Breast epithelium (tissue), 4 donors: ENCODE results near the gene TBXAS1. TPM values are rescaled to one million over a fixed set of nuclear protein-coding genes. Genes with fewer than 3 reads are reported as not detected.

Experiments used
- DNase-seq, 2 donors: peaks; one replicate each; pipeline ENCODE4 v3.0.0-alpha.2; 2019; ENCODE audit warnings: low spot score in 2 of 2
- H3K27ac ChIP-seq, 2 donors: fragments of 200-600 bp; sonication (generic) in 1 of 2; one replicate each; pipeline ENCODE4 v1.5.1; 2016 to 2019; ENCODE audit warnings: mild to moderate bottlenecking in 1 of 2
- H3K27me3 ChIP-seq, 2 donors: fragments of 200-600 bp; sonication (generic) in 1 of 2; one replicate each; pipeline versions ENCODE4 v1.5.1 to v1.6.0; 2017 to 2019; ENCODE audit warnings: control low read depth in 1 of 2, mild to moderate bottlenecking in 1 of 2
- H3K36me3 ChIP-seq: fragments of 200-600 bp; one replicate; pipeline ENCODE4 v1.5.1; 2019
- H3K4me1 ChIP-seq, 2 donors: fragments of 200-600 bp; sonication (generic); one replicate each; pipeline ENCODE4 v1.5.1; 2016 to 2019; ENCODE audit warnings: control low read depth in 1 of 2
- H3K4me3 ChIP-seq, 3 donors: fragments of 200-600 bp; sonication (generic); 1 replicate in 2 of 3; 2 replicates in 1 of 3; pipeline ENCODE4 v1.5.1; 2016 to 2019; ENCODE audit warnings: mild to moderate bottlenecking in 3 of 3, moderate library complexity in 2 of 3
- H3K9me3 ChIP-seq, 2 donors: fragments of 200-600 bp; sonication (generic) in 1 of 2; one replicate each; pipeline ENCODE4 v1.5.1; 2016 to 2019; ENCODE audit warnings: control low read depth in 1 of 2
- POLR2A ChIP-seq: fragments of 450-650 bp; IDR thresholded peaks from one replicate; pipeline ENCODE4 v1.6.1; 2016; ENCODE audit warnings: antibody characterized with exemption, mild to moderate bottlenecking, moderate library complexity
- POLR2AphosphoS5 ChIP-seq, 3 donors: sonication (generic); formaldehyde crosslinking; IDR thresholded peaks; one replicate each; pipeline ENCODE4 v1.6.1; 2017; ENCODE audit warnings: antibody characterized with exemption in 3 of 3
- intact Hi-C: fragments of 100-400 bp; cut with DNase I; formaldehyde crosslinking; loops from one replicate; pipeline ENCODE4 v1.15.1; 2023; ENCODE audit warnings: low total_unique reads
- total RNA-seq, 3 donors: library from RNA; depleted of rRNA; stranded (reverse); fragments of >200 nt; gene quantifications; one replicate each; pipeline ENCODE4 v1.1.0, GENCODE V29; 2016
- TF ChIP-seq, protein P1 (sequence below), 3 donors: fragments of 450-650 bp; IDR thresholded peaks; one replicate each; pipeline ENCODE4 v1.5.1; 2016 to 2017; ENCODE audit warnings: antibody characterized with exemption in 3 of 3, mild to moderate bottlenecking in 3 of 3, moderate library complexity in 3 of 3

Gene TBXAS1
- total RNA-seq, 3 donors from 2014 or later, result 17.7 to 59.8 (median 17.9) TPM

DNA sequence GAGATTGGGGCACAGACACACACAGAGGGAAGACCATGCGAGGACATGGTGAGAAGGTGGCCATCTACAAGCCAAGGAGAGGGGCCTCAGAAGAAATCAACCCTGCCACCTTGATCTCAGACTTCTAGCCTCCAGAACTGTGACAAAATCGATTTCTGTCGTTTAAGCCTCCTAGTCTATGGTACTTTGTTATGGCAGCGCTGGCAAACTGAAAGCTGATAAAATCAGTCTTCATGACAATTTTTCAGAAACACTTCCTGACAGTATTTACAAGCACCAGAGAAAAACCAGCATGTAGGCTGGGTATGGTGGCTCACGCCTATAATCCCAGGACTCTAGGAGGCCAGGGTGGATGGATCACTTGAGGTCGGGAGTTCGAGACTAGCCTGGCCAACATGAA lies 229.5 kb downstream of the TBXAS1 start:
- no peak overlapping the region for H3K27ac ChIP-seq
- TF ChIP-seq, protein P1, sequence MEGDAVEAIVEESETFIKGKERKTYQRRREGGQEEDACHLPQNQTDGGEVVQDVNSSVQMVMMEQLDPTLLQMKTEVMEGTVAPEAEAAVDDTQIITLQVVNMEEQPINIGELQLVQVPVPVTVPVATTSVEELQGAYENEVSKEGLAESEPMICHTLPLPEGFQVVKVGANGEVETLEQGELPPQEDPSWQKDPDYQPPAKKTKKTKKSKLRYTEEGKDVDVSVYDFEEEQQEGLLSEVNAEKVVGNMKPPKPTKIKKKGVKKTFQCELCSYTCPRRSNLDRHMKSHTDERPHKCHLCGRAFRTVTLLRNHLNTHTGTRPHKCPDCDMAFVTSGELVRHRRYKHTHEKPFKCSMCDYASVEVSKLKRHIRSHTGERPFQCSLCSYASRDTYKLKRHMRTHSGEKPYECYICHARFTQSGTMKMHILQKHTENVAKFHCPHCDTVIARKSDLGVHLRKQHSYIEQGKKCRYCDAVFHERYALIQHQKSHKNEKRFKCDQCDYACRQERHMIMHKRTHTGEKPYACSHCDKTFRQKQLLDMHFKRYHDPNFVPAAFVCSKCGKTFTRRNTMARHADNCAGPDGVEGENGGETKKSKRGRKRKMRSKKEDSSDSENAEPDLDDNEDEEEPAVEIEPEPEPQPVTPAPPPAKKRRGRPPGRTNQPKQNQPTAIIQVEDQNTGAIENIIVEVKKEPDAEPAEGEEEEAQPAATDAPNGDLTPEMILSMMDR (IDR thresholded peaks at IDR 0.05), result no peak
- no peak for TF ChIP-seq POLR2AphosphoS5 (IDR thresholded peaks at IDR 0.05)
- no peak for TF ChIP-seq POLR2A
- DNase-seq, result no peak
- intact Hi-C loops, result no loop called here
- no peak overlapping the region for H3K4me3 ChIP-seq
- no peaks in the 10 kb centered on the region for H3K9me3 ChIP-seq
- H3K36me3 ChIP-seq, result no peaks in the 10 kb centered on the region
- H3K4me1 ChIP-seq, result no peaks in the 10 kb centered on the region
- no peaks in the 10 kb centered on the region for H3K27me3 ChIP-seq

DNA sequence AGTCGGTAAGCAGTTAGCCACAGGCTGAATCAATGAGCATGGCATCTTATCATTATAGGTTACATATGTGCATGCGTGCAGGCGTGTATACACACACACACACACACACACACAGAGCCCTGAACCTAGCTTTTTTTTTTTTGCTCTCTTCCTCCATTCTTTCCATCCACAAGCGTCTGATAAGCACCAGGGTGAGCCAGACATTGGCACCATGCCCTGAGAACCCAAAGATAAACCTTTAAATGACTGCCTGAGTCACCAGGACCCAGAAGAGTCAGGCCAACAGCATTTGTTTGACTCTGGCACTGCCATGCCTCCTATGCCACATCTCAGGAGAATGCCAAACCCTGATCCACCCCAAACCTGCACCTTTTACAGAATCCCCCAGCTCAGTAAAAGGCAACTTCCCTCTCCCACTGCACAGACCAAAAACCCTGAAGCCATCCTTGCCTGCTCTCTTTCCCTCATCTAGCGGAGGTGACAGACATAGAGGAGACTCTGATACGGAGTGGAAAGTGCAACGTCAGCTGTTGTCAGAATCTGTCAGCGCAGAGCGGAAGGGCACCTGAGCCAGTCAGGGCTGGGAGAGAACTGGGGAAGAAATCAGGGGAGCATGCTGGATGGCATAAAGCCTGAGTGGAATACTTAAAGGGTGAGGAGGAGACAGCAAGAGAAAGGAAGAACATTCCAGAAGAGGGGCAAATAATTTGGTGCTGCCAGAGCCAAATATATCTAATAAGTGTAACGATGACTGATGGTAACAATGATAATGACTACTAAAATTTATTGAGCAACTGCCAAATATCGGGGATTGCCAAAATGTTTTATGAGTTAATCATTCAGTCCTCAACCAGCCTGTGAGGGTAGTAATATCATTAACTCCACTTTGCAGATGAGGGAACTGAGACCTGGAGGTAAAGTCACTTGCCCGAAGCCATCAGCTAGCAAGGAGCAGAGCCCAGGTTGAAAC lies 230.5 kb downstream of the TBXAS1 start:
- H3K4me1 ChIP-seq, result no peaks in the 10 kb centered on the region
- DNase-seq, result no peak
- no peaks in the 10 kb centered on the region for H3K36me3 ChIP-seq
- TF ChIP-seq POLR2A (no peak), POLR2AphosphoS5 (IDR thresholded peaks at IDR 0.05) (no peak)
- TF ChIP-seq, protein P1 (IDR thresholded peaks at IDR 0.05), result no peak
- intact Hi-C loops, result no loop called here
- H3K27me3 ChIP-seq, result no peaks in the 10 kb centered on the region
- no peak overlapping the region for H3K27ac ChIP-seq
- H3K4me3 ChIP-seq, result no peak overlapping the region
- H3K9me3 ChIP-seq, result no peaks in the 10 kb centered on the region

DNA sequence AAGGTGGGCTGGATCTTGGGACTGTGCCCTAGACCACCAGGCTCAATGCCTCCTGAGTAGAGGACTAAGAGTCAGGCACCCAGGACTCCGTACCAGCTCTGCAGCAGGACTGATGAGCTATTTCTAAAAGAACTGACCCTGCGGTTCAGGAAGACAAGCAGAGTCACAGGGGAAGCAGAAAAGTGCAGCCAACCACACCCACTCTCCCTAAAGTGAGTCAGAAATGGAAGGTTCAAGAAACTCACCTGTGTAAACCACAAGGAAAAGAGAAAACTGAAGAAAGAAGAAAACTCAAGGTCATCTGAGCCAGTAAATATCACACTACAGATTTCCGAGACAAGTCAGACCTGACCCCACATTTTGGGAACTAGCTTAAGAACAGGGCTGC lies 231.2 kb downstream of the TBXAS1 start:
- Histone ChIP-seq H3K36me3 (no peaks in the 10 kb centered on the region), H3K4me1 (no peaks in the 10 kb centered on the region), H3K9me3 (no peaks in the 10 kb centered on the region), H3K27ac (no peak overlapping the region), H3K4me3 (no peak overlapping the region), H3K27me3 (no peaks in the 10 kb centered on the region)
- intact Hi-C loops, result no loop called here
- DNase-seq, result no peak
- TF ChIP-seq POLR2AphosphoS5 (IDR thresholded peaks at IDR 0.05), result no peak
- no peak for TF ChIP-seq POLR2A
- TF ChIP-seq, protein P1 (IDR thresholded peaks at IDR 0.05), result no peak

DNA sequence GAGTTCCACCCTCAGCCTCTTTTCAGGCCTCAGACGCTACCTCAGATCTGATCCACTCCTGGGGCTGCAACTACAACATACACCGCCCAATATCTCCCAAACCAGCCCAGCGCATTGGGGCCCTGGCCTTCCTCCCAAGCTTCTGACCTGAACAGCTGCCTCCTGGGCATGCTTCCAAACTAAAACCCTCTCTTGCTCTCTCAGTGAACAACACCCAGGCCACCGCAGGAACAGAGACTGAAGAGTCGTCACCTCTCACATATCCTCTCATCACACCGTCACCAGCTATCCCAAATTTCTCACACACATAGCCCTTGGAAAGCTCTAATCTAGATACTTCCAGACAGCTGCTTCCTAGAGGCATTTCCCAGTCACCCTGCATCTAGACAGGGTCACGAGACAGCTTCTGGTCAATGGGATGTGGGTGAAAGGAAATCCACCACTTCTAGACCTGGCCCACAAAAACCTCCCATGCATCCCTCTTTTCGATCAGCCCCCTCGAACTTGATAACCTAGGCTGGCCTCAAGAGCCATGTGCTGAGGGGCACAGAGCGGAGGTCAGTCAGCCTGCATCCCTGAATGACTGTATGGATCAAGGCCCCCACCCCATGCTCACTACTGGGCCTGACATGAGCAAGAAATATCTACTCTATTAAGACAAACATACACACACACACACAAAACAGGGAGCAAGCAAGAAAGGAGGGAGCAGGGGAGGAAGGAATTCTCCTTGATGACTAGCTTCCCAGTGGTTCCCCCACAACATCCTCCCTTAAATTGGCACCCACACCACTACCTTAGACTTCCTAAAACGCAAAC lies 231.9 kb downstream of the TBXAS1 start:
- H3K4me1 ChIP-seq, result no peaks in the 10 kb centered on the region
- H3K27ac ChIP-seq, result peak overlapping the region; percentile 94 to 95
- no peaks in the 10 kb centered on the region for H3K9me3 ChIP-seq
- peak overlapping the region in 2 of 3 donors; percentile 83 to 91 for H3K4me3 ChIP-seq
- no peak for DNase-seq
- TF ChIP-seq POLR2A, result no peak
- TF ChIP-seq POLR2AphosphoS5 (IDR thresholded peaks at IDR 0.05), result no peak
- TF ChIP-seq, protein P1 (IDR thresholded peaks at IDR 0.05), result no peak
- H3K27me3 ChIP-seq, result no peaks in the 10 kb centered on the region
- H3K36me3 ChIP-seq, result no peaks in the 10 kb centered on the region
- intact Hi-C loops, result no loop called here

DNA sequence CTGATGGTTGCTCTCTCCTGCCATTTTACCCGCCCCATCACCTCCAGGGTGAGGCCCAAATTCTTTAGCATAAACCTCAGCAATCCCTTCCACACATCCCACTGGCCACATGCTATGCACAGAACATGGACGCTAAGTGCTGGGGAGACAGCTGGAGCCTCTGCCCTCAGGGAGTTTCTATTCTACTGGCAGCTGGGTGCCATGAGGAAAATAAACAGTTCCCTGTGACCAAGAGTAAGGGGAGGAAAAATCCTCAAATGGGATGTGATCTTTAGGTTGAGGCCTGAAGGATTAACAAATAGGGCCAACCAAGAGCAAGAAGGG lies 232.5 kb downstream of the TBXAS1 start:
- no peaks in the 10 kb centered on the region for H3K27me3 ChIP-seq
- no peaks in the 10 kb centered on the region for H3K36me3 ChIP-seq
- no peak for DNase-seq
- no peaks in the 10 kb centered on the region for H3K4me1 ChIP-seq
- intact Hi-C loops, result no loop called here
- no peak for TF ChIP-seq POLR2AphosphoS5 (IDR thresholded peaks at IDR 0.05)
- TF ChIP-seq POLR2A, result no peak
- TF ChIP-seq, protein P1 (IDR thresholded peaks at IDR 0.05), result no peak
- H3K4me3 ChIP-seq, result peak overlapping the region; percentile 57 to 91 (median 83)
- H3K27ac ChIP-seq, result peak overlapping the region; percentile 94 to 95
- H3K9me3 ChIP-seq, result peaks cover 0 to 4% of the 10 kb centered on the region in 2 donors
